HG03097 (cell line): ENCODE measurements around the gene DCAF7.

Source experiments
- ATAC-seq: cut with Tn5 transposase; IDR thresholded peaks from one replicate; pipeline ENCODE4 v1.9.1; 2021; ENCODE audit not compliant: unreplicated experiment, low FRiP score

DCAF7 gene

GRCh38 chr17:63623786-63624530 lies 73.7 kb downstream of the DCAF7 start:
- ATAC-seq = no peak

DNA sequence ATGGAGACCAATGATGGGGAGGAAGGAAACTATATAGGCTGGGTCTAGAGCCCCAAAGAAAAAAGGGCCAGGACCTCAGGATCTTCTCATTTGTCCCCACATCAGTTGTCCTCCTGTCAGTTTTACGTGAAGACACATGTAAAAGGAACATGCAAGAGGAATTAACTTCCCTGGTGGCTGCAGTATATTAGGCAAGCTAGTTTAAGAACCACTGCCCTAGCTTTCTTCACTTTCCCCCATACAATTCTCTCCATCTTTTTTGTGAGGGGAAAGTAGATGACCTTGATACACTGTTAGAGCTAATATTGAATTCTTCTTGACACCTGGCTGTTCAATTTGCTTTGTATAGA lies 74.2 kb downstream of the DCAF7 start:
- ATAC-seq = no peak

DNA sequence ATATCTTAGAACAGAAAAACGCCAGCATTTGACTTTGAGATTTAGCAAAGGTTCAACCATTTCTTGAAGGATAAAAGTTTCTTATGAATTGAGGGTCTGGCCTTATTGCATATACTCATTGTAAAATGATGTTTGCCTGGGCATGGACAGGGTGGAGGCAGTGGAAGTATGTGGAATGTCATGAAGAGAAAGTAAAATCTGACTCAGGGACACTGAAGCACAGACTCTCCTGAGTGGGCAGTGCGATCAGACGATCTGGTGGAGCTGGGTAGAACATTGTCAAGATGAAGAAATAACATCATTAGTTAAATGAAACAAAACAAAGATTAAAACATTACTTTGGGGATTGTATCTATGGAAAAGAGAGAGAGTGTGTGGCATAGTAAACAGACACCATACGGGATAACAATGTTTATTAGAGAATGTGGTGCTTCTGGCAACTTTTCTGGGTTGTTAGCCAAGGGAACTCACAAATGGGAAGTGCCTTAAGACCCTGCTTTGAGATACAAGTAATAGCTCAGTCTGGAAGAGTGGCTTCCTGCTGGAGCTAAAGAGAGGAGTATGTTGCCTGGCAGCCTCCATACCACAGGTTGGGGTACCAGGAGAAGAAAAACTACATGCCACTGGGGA lies 76.4 kb downstream of the DCAF7 start:
- no peak for ATAC-seq

DNA sequence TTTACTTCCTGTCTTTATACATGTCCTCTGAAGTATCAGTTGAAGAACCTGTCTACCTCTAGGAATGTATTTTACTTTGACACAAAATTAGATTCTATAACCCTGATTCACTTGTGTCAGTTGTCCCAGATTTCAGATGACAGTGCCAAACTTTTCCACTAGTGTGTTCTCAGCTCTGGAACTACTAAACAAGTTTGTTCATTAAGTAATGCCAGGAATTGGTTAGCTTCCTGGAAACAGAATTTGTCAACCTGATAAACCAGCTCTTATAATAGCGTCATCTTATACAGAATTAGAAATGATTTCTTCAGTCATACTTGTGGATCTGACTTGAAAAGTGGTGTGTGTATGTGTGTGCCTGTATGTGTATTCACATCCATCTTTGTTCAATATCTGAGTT lies 79.3 kb downstream of the DCAF7 start:
- no peak for ATAC-seq

GRCh38 chr17:63631062-63631461 lies 80.8 kb downstream of the DCAF7 start:
- ATAC-seq = no peak

- no peak for ATAC-seq
Measured at GRCh38 chr17:63631626-63632025, 81.3 kb downstream of the DCAF7 start.

DNA sequence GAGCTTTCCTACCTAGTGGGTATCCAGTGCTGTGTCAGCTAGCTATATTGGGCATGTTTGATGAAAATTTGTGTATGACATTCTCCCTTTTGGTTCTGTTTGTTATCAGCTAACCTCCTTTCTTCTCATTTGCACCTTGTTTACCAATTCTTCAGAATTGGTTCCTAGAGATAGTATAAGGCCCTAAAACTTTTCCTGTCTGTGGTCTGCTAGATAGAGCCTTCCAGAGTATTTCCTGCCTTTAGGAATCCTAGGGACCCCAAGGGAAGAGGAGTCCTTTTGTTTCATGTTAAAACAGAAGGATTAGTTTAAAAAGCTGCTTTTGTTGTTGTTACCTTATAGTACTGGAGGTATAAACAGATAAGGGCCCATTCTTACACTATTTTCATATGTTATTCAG lies 83.5 kb downstream of the DCAF7 start:
- ATAC-seq = no peak

DNA sequence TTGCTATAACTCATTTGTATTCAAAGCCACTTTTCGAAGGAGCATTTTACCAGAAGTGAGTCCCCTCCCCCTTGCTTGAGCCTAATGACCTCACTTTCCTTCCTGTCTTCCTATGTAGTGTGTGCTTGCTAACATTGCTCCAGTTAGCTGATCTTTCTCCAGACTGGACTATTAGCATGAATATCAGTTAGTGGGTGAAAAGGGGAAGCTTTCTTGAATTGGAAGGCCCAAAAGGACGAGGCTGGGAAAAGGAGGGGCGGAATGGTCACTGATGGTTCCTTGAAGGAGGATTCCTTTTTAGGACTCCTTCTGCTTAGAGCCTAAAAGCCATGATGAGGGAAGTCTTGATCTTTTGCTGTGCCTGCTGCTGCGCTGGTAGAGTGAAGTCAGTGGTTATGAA lies 83.9 kb downstream of the DCAF7 start:
- no peak for ATAC-seq

DNA sequence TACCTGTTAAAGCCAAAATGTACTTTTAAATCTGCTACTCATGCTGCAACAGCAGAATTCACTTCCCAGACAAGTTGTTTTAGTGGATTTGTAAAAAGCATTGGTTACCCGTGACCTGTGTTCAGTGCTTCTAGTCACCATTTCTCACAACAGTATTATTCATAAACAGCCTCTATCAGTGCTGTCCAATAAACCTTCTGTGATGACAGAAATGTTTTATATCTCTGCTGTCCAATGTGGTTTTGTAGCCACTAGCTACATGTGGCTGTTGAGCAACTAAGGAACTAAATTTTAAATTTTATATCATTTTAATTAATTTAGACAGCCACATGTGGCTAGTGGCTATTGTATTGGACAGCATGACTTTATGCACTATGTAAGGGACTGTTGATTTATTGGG lies 84.5 kb downstream of the DCAF7 start:
- no peak for ATAC-seq

GRCh38 chr17:63635290-63635689 lies 85.0 kb downstream of the DCAF7 start:
- ATAC-seq = no peak

DNA sequence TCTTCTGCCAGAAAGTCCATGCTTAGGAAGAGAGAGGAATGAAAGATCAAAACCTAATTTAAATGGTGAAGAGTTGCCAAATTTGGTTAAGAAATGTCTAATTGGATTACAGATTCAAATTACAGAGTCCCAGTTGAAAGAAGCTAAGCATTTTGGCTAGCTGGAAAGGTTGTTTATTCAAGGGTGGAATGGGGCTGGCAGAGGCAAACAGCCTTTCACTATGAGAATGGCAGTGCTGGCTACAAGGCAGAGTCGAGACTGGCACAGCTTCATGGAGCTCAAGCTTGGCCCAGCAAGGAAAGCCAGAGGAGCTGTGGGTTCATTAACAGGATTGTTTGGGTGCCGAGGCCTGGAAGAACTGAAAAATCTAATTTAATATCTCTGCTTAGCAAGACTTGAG lies 85.5 kb downstream of the DCAF7 start:
- ATAC-seq = no peak

- no peak for ATAC-seq
Measured at GRCh38 chr17:63639125-63639524, 88.8 kb downstream of the DCAF7 start.

DNA sequence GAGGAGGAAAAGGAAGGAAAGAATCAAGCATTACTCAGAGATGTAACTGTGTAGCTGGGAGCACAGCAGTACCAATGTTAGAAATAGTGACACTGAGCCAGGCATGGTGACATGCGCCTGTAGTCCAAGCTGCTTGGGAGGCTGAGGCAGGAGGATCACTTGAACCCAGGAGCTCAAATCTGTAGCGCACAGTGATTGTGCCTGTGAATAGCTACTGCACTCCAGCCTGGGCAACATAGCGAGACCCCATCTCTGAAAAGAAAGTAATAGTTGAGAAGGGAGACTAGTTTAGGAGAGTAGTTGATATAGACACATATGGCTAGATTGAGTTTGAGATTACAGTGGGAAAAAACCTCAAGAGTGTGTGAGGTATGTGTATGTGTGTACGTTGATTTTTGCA lies 89.8 kb downstream of the DCAF7 start:
- ATAC-seq = no peak

- no peak for ATAC-seq
Measured at GRCh38 chr17:63641692-63642448, 91.6 kb downstream of the DCAF7 start.
